GM20000 (cell line): ENCODE results near the gene CD38.
A peak's percentile ranks its signal among the peaks of the same experiment; 100 is the strongest.
"Not testable (repeated sequence)": the region's sequence is repeated elsewhere in the genome, so short reads cannot be mapped to it uniquely, and the experiment has no call there.

ENCODE experiments used
- DNase-seq: peaks from one replicate; pipeline ENCODE4 v3.0.0; 2012; ENCODE audit warnings: low spot score
- TF ChIP-seq, protein P1 (sequence below): IDR thresholded peaks from 2 replicates; pipeline ENCODE4 v1.5.1; 2012; ENCODE audit warnings: mild to moderate bottlenecking, control low read depth; ENCODE audit errors: extremely low read depth, missing control alignments

The CD38 gene

DNA sequence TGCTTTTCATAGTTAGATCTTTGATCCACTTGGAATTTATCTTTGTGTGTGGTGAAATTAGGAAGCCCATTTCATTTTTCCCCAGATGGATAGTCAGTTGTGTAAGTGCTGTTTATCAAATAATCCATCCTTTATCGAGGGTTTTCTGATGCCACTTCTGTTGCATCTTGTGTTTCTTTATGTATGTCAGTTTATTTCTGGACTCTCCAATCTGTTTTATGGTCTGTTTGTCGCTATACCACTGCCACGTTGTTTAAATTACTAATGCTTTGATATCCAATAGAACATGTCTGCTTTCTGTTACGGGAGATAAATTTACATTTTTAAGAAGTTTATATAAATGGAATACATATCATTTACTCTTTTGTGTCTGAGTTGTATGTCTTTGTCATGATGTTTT is 21.0 kb downstream of the CD38 start:
- no peak for DNase-seq
- TF ChIP-seq, protein P1, sequence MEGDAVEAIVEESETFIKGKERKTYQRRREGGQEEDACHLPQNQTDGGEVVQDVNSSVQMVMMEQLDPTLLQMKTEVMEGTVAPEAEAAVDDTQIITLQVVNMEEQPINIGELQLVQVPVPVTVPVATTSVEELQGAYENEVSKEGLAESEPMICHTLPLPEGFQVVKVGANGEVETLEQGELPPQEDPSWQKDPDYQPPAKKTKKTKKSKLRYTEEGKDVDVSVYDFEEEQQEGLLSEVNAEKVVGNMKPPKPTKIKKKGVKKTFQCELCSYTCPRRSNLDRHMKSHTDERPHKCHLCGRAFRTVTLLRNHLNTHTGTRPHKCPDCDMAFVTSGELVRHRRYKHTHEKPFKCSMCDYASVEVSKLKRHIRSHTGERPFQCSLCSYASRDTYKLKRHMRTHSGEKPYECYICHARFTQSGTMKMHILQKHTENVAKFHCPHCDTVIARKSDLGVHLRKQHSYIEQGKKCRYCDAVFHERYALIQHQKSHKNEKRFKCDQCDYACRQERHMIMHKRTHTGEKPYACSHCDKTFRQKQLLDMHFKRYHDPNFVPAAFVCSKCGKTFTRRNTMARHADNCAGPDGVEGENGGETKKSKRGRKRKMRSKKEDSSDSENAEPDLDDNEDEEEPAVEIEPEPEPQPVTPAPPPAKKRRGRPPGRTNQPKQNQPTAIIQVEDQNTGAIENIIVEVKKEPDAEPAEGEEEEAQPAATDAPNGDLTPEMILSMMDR: no peak

DNA sequence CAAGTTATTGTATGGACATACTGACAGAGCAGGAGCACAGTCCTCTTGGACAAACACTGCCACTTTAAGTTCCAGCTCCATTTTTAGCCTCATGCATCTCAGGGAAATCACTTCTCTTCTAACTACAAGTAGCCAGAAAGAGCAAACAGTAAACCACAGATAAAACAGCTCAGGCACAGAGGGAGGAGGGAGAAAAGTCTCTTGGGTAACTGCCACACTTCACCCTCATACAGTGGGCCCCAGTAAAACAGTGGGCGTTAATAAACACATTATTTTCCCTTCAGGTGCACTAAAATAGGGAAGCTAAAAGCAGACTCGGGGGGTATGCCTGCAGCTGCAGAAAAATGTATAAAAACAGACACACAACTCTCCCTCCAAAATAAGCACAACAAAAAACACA is 21.6 kb downstream of the CD38 start:
- DNase-seq: no peak
- TF ChIP-seq, protein P1: no peak

DNA sequence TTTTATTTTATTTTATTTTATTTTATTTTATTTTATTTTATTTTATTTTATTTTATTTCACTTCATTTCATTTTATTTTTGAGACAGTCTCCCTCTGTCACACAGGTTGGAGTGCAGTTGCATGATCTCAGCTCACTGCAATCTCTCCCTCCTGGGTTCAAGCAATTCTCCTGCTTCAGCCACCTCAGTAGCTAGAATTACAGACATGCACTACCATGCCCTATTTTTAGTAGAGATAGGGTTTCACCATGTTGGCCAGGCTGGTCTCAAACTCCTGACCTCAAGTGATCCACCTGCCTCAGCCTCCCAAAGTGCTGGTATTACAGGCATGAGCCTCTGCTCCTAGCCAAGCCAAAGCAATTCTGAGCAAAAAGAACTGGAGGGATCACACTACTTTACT is 24.4 kb downstream of the CD38 start:
- DNase-seq: not testable (repeated sequence)

DNA sequence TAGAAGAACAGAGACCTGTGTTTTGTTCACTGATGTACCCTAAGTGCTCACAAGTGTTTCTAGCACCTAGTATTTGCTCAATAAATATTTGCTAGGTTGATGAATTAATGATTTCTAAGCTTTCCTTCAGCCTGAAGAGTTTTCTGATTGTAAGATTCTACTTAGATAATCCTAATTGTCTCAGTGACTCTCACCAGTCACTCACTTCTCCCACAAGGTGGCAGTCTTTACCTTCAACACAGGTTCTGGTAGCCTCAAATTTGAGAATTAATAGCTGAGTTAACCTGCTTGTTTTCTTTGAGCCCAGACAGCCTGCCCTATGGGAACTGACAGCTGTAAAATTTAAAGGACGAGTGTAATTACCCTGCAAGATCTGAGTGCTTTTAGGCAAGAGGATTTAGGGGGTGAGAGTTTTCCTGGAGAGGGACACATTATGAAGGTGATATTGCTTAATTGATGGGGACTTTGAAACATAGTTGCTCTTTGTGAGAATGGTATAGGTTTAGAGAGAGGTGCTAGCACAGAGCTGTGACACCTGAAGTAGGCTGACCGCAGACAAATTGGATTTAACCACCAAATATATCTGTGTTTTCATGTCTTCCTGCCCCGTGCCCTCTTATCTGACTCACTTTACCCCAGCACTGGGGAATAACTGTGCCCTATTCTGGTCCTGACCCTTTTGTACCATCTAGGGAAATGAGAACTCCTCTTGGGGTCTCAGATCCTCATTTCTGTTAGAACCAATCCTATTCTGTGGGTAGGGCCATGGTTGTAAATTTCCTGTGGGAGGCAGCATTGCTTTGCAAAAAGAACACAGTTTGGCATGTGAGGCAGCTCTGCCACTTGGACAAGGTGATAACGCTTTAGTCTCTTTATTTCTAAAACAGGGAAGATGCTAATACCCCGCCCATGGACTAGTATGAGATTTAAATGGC is 27.7 kb downstream of the CD38 start:
- TF ChIP-seq, protein P1: peak; percentile 51
- DNase-seq: peak; percentile 47

DNA sequence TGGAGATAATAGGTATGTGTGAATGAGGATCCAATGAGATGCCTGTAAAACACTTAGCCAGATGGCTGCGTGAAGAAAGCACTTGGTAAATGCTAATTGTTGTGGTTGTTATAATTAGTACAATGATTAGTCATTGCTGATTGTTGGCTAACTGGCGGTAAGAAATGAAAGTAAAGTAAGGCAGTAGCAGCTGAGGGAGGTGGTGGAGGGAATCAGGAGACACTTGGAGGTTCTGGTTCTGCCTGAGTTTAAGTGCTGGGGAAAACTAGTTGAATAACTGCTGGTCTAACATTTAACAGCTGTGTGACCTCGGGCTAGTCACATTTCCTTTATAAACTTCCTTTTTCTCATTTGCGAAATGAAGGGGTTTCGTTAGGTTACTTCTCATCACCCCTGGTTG is 30.9 kb downstream of the CD38 start:
- TF ChIP-seq, protein P1: no peak
- peak; percentile 32 for DNase-seq

DNA sequence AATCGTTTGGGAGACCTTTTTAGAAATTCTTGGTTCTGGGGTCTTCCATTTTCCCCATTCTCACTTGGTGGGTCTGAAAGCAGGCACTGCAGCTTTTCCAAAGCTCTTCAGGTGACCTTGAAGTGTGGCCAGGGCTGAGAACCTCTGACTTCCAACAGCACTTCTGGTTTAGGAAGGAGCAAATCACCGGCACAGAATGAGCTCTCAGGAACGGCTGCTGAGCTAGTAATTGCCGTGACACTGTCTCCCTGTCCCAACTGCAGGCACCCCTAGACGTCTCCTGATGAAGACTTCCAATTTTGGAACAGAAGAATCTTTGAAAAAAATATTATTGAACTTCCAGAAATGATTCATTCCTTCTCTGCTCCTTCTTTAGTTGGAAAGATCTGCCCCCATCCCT is 31.3 kb downstream of the CD38 start:
- no peak for DNase-seq
- TF ChIP-seq, protein P1: no peak

DNA sequence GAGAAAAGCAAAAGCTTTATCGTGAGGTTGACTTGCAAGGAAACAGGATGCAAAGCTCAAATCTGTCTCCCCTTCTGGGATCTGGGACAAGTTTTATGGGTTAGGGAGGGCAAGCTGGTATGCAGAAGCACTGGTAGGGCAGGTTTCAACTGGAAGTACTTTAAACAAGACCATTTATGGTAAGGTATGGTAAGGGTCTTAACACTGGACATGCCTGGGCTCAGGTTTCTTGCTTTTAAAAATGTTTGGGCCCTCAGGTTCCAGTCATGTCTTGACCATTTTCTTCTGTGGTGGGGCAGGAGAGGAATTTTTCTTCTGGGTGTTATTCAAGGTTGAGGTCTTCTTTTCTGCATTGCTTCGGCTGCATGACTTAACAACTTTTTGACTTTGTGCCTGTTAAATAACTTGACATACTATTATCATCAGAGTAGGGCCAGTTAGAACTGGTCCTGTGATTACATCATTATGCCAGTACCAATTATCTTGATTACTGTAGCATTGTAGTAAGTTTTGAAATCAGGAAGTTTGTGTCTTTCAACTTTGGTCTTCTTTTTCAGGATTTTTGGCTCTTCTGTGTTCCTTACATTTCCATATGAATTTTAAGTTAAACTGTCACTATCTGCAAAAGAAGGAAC is 33.7 kb downstream of the CD38 start:
- DNase-seq: no peak
- TF ChIP-seq, protein P1: no peak
